PC-9 (cell line): Measurements from ENCODE around the gene ANKRD60. TPM values are rescaled to one million over a fixed set of nuclear protein-coding genes. Genes with fewer than 3 reads are reported as not detected.

Source experiments
- BruUV-seq: library from RNA; stranded (reverse); fragments of 400-500 nt; replicated peaks from 2 replicates; lab custom pipeline; 2021; lab: Mats Ljungman, UMichigan
- CTCF ChIA-PET: fragments of 300-600 bp; sonication (Branson Sonifier 250); formaldehyde crosslinking; loops from one replicate; lab custom pipeline; 2022; ENCODE audit warnings: antibody characterized with exemption; lab: Charles Lee
- POLR2A ChIA-PET: fragments of 300-600 bp; sonication (Branson Sonifier 250); formaldehyde crosslinking; loops from one replicate; lab custom pipeline; 2022; ENCODE audit warnings: antibody characterized with exemption; ENCODE audit not compliant: unreplicated experiment; lab: Charles Lee
- DNase-seq, 2 experiments: peaks; one replicate each; pipeline versions ENCODE4 v3.0.0 to v3.0.0-alpha.2; 2015 to 2022; ENCODE audit warnings: mixed read lengths in 1 of 2
- H2AFZ ChIP-seq: fragments of 200-600 bp; sonication (generic); 2 replicates; pipeline ENCODE4 v1.8.1; 2017; ENCODE audit warnings: antibody characterized with exemption
- H3F3A ChIP-seq: fragments of 200-600 bp; sonication (generic); 2 replicates; pipeline ENCODE4 v1.8.1; 2017; ENCODE audit warnings: antibody characterized with exemption, mild to moderate bottlenecking, low read depth; ENCODE audit not compliant: insufficient read depth
- H3K27ac ChIP-seq: fragments of 200-600 bp; sonication (generic); 2 replicates; pipeline ENCODE4 v1.6.1; 2016; ENCODE audit warnings: mixed run types
- H3K27me3 ChIP-seq: fragments of 200-600 bp; sonication (generic); 2 replicates; pipeline ENCODE4 v1.6.1; 2016; ENCODE audit warnings: low read depth, mixed run types; ENCODE audit not compliant: insufficient read depth
- H3K36me3 ChIP-seq: fragments of 200-600 bp; sonication (generic); 2 replicates; pipeline ENCODE4 v1.6.1; 2016; ENCODE audit warnings: low read depth, mixed run types
- H3K4me1 ChIP-seq: fragments of 200-600 bp; sonication (generic); replicated peaks from 2 replicates; pipeline ENCODE4 v1.6.1; 2016; ENCODE audit warnings: mixed run types; ENCODE audit not compliant: insufficient read depth
- H3K4me2 ChIP-seq: fragments of 200-600 bp; sonication (generic); 2 replicates; pipeline ENCODE4 v1.6.1; 2017; ENCODE audit warnings: mixed run types
- H3K4me3 ChIP-seq: fragments of 200-600 bp; sonication (generic); 2 replicates; pipeline ENCODE4 v1.6.1; 2016; ENCODE audit warnings: mixed run types
- H3K79me2 ChIP-seq: fragments of 200-600 bp; sonication (generic); 2 replicates; pipeline ENCODE4 v1.6.1; 2017; ENCODE audit warnings: low read depth, mixed run types
- H3K9me2 ChIP-seq: fragments of 200-600 bp; sonication (generic); 2 replicates; pipeline ENCODE4 v1.8.1; 2017; ENCODE audit warnings: mild to moderate bottlenecking; ENCODE audit not compliant: insufficient read depth
- H3K9me3 ChIP-seq: fragments of 200-600 bp; sonication (generic); 2 replicates; pipeline ENCODE4 v1.8.1; 2016; ENCODE audit warnings: low read depth; ENCODE audit not compliant: insufficient read depth
- H4K20me1 ChIP-seq: fragments of 200-600 bp; sonication (generic); 2 replicates; pipeline ENCODE4 v1.8.1; 2017; ENCODE audit not compliant: insufficient read depth
- EZH2 ChIP-seq: fragments of 200-600 bp; sonication (generic); IDR thresholded peaks from 2 replicates; pipeline ENCODE4 v1.8.0; 2017; ENCODE audit warnings: antibody characterized with exemption, low read depth
- intact Hi-C: fragments of 100-400 bp; cut with micrococcal nuclease; formaldehyde crosslinking; loops from one replicate; pipeline ENCODE4 v1.10.0; 2022; ENCODE audit not compliant: unreplicated experiment
- total RNA-seq: library from RNA; stranded (reverse); gene quantifications from 2 replicates; pipeline ENCODE4 v1.2.3, GENCODE V29; 2021
- TF ChIP-seq, protein P1 (sequence below): fragments of 200-600 bp; sonication (generic); conservative IDR thresholded peaks from 2 replicates; pipeline ENCODE4 v1.6.1; 2017; ENCODE audit warnings: mixed run types, antibody characterized with exemption, mild to moderate bottlenecking, moderate library complexity

ANKRD60 gene
- total RNA-seq, 1 experiment from 2014 or later = not detected

GRCh38 chr20:58268936-58269619 lies 40.6 kb upstream of the ANKRD60 start:
- H3K27me3 ChIP-seq = no peaks in the 10 kb centered on the region
- ChIA-PET POLR2A (no interaction called here), CTCF (no interaction called here)
- H3K4me3 ChIP-seq = no peak overlapping the region
- H3K79me2 ChIP-seq = no peaks in the 10 kb centered on the region
- TF ChIP-seq EZH2 = no peak
- TF ChIP-seq, protein P1, sequence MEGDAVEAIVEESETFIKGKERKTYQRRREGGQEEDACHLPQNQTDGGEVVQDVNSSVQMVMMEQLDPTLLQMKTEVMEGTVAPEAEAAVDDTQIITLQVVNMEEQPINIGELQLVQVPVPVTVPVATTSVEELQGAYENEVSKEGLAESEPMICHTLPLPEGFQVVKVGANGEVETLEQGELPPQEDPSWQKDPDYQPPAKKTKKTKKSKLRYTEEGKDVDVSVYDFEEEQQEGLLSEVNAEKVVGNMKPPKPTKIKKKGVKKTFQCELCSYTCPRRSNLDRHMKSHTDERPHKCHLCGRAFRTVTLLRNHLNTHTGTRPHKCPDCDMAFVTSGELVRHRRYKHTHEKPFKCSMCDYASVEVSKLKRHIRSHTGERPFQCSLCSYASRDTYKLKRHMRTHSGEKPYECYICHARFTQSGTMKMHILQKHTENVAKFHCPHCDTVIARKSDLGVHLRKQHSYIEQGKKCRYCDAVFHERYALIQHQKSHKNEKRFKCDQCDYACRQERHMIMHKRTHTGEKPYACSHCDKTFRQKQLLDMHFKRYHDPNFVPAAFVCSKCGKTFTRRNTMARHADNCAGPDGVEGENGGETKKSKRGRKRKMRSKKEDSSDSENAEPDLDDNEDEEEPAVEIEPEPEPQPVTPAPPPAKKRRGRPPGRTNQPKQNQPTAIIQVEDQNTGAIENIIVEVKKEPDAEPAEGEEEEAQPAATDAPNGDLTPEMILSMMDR = no peak
- intact Hi-C loops = no loop called here
- H3K9me3 ChIP-seq = no peaks in the 10 kb centered on the region
- H4K20me1 ChIP-seq = no peaks in the 10 kb centered on the region
- H3F3A ChIP-seq = peaks cover 3% of the 10 kb centered on the region; the same call in 1 of the 2 replicates
- no peak overlapping the region for H2AFZ ChIP-seq
- peaks cover 35% of the 10 kb centered on the region for H3K4me1 ChIP-seq
- DNase-seq = no peak
- H3K9me2 ChIP-seq = no peaks in the 10 kb centered on the region
- H3K36me3 ChIP-seq = 0 out of 2 replicates have a peak, but pooled peaks cover 10% of the 10 kb centered on the region
- no TSS peak for BruUV-seq
- H3K27ac ChIP-seq = no peak overlapping the region
- no peak overlapping the region for H3K4me2 ChIP-seq

DNA sequence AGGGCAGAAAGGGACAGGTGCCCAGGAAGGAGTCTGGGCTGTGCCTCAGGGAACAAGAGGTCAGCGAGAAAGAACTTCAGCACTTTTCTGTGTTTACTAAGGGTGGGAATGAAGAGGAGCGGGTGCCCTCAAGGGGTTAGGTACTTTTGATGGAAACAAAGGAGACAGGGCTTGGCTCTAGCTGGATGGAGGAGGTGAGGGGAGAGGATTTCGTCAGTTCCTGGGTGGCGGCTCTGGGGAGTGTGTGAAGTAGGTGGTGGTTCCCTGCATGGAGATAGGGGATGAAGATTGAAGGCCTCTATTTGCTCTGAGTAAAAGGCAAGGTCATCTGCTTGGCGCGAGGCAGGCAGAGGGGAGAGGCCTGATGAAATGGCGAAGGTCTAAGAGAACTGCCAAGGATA lies 40.0 kb upstream of the ANKRD60 start:
- Histone ChIP-seq H3K79me2 (no peaks in the 10 kb centered on the region), H3F3A (peaks cover 3% of the 10 kb centered on the region; the same call in 1 of the 2 replicates), H3K27me3 (no peaks in the 10 kb centered on the region), H3K9me3 (no peaks in the 10 kb centered on the region), H3K9me2 (no peaks in the 10 kb centered on the region), H3K27ac (no peak overlapping the region), H3K4me2 (peak overlapping the region; percentile 1; the same call in 1 of the 2 replicates), H3K36me3 (0 out of 2 replicates have a peak, but pooled peaks cover 10% of the 10 kb centered on the region), H3K4me1 (peaks cover 38% of the 10 kb centered on the region), H3K4me3 (no peak overlapping the region), H4K20me1 (no peaks in the 10 kb centered on the region), H2AFZ (no peak overlapping the region)
- ChIA-PET CTCF (no interaction called here), POLR2A (no interaction called here)
- no TSS peak for BruUV-seq
- TF ChIP-seq EZH2 = no peak
- TF ChIP-seq, protein P1 = no peak
- peak in 1 of 2 experiments; percentile 46 for DNase-seq
- intact Hi-C loops = no loop called here

DNA sequence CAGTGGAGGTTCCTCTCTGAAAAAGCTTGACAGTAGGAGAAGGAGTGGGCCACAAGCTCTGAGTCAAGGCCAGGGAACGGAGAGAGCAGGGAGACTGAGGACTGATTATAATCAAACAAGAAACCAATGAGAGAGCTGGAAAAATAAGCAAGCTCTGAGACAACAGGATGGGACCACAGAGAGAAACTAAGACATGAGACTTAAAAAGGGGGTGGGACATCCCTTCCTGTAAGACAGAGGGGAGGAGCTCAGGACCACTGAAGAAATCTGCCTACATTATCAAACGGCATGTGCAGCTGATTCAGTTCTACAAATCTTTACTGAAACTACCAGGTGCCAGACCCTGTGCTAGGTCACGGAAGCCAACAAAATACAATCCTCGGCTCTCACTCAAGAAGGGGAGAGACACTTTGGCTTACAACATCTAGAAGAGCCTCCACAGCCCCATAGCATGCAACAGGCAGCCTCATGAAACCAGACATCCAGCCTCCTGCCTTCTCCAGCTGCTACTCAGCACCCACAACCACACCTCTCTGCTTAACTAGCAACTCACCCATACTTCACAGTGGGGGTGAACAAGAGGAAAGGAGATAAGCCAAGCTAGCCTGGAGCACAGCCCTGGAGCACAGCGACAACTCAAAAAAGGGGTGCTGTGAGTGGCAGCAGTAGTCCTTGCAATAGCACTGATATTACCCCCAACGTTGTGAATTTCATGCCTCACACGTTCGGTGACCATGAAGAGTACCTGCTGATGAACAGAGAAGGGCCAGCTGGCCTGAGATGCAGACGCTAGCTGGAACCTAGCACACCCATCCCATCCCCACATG lies 39.1 kb upstream of the ANKRD60 start:
- BruUV-seq = no TSS peak
- H4K20me1 ChIP-seq = no peaks in the 10 kb centered on the region
- H3K4me2 ChIP-seq = peak overlapping the region; percentile 1; the same call in 1 of the 2 replicates
- H3K79me2 ChIP-seq = no peaks in the 10 kb centered on the region
- peaks cover 38% of the 10 kb centered on the region for H3K4me1 ChIP-seq
- no peak overlapping the region for H2AFZ ChIP-seq
- peaks cover 3% of the 10 kb centered on the region; the same call in 1 of the 2 replicates for H3F3A ChIP-seq
- H3K27me3 ChIP-seq = no peaks in the 10 kb centered on the region
- intact Hi-C loops = no loop called here
- DNase-seq = no peak
- ChIA-PET CTCF (no interaction called here), POLR2A (no interaction called here)
- 0 out of 2 replicates have a peak, but pooled peaks cover 10% of the 10 kb centered on the region for H3K36me3 ChIP-seq
- no peaks in the 10 kb centered on the region for H3K9me3 ChIP-seq
- TF ChIP-seq, protein P1 = no peak
- no peak for TF ChIP-seq EZH2
- H3K27ac ChIP-seq = no peak overlapping the region
- H3K9me2 ChIP-seq = no peaks in the 10 kb centered on the region
- H3K4me3 ChIP-seq = no peak overlapping the region
